GM21390 (cell line): ENCODE data around the gene FAM118B.
A peak's percentile ranks its signal among the peaks of the same experiment; 100 is the strongest.

Source experiments
- ATAC-seq: cut with Tn5 transposase; IDR thresholded peaks from one replicate; pipeline ENCODE4 v1.9.1; 2021; ENCODE audit not compliant: unreplicated experiment

FAM118B gene

DNA sequence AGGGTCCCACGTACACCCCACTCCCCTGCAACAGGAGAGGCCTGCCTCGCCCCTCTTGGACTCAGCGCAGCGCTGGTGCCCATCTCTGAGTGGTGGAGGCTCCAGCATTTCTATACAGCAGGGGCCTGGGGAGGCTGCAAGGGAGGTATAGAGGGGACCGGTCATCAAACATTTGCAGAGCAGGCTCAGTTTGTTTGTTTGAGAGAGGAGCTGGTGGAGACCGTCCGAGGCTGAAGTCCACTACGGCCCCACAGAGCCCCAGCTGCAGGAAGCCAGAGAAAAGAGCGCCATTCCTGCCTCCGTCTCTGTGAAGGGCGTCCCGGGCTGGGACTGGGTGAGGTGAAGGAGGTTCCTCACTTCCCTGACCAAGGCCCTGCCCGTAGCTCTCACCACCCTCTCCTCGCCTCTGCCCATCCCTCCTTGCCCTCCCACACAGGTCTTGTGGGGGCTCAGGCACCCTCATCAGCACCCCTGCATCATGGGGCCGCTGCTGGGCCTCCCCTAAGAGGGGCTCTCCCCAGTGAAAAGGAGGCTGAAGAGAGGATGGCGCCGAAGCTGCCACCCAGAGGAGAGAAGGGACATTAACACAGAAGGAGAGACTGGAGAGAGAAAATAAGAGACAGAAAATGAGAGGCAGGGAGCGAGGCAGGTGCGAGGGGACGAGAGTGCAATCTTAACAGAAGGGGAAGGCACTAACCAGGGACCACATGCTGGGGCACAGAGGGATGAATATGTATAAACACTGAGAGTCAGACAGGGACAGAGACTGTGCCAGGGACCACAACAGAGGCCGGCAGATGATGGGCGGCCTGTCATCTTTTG, 24.7 kb upstream of the FAM118B start:
- ATAC-seq = no peak

DNA sequence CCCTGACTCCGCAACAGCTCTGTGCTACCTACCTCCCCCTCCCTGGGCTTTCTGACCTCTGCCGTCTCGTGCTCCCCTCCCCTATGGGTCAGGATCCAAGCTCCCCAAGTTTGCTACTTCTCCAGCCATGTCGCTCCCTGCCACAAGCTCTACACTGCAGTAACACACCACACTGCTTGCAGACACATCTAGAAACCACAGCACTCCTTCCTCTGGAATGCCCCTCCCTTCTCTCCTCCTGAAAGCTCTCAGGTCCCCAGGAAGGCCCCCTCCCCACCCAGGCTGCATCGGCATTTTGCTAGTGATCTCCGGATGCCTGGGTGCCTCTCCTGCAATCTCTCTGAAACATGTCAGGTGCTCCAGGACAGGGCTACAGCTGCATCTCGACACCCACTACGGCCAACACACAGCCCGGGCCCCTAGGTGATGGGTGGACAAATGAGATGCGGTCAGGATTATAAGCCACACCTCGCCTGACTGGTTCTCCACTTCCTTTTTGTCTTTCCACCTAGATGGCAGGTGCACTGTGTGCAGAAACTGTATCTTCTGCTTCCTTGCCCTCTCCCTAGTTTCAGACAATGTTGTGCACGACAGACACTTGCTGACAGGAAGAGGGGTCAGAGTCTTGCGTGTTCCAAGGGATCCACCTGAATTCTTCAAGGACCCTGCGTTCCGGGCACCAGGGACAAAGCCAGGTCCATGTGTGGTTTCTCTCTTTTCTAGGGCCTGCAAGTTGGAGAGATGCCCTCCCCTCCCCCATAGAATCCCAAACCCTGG, 23.1 kb upstream of the FAM118B start:
- peak; percentile 84 for ATAC-seq

DNA sequence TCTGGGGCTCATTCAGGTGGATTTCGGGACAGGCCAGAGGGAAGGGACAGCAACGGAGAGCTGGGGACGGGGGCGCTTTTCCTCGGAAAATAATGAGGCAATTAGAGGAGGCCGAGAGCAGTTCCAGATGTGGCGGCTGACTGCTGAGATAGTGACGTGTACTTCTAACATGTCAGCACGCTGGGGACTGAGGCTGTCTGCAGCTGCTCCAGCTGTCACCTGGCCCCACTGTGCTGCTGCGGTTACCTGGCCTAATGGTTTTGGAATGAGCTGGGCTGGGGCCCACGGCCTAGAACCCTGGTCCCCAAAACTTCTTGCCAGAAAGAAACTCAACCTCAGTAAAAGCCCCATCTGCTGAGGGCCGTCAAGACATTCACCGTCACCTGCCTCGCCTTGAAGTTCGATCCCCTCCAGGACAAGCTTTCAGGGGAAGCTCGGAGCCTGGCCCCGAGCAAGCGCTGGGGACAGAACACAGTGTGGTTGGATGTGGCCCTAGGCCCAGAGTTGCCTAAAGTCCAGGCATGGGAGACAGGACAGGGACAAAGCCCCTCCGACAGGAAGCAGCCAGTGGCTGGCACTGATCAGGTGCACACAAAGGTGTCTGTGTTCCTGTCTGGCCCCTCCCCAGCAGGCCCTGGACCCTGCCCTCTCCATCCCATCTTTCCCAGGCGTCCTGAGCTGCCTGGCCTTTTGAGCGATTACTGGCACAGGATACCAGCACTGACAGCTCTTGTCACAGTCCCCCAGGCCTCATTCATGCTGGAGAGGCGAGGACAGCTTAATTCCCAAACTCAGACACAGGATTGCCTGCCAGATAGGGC, 22.3 kb upstream of the FAM118B start:
- ATAC-seq = no peak

DNA sequence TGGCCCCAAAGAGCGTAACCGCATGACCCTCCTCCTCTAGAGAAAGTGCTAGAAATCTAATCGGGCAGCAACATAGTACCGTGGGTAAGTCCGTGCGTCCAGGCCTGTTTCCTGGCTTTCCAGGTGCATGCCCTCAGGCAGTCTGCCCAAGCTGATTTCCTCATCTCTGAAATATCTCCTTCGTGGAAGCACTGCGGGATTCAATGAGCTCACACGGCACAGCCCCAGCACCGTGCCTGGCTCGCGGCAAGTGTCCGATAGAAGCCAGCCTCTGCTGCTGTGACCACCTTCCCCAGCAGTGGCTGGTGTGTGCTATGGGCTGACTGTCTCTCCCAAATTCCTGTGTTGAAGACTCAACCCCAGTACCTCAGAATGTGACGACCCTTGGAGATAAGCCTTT, 20.8 kb upstream of the FAM118B start:
- ATAC-seq = no peak

DNA sequence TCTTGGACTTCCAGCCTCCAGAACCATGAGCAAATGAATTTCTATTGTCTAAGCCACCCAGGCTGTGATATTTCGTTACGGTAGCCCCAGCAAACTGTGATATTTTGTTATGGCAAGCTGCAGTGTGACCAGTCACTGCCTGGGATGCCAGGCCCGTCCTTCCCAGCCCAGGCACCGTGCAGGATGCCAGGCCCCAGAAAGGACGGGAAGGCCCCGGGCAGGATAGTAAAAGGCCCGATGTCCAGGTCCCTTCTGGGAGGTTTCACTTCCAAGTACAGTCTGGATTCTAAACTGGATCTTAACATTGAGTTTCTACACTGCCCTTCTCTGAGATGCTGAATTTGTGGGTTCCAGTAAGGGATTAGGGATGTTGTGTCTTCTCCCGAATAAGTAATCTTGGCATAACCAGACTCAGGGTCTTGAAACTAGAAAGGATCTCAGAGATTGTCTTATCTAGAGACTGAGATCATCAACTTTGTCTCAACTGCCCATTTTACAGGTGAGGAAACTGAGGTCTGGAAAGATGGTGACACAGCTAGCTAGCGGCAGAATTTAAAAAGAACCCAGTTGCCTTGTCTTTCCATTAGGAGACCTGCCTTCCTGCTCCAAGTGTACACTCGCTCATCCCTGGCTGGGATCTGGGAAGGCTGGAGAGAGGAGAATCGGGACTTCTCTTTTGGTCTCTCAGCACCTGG, 20.1 kb upstream of the FAM118B start:
- ATAC-seq = no peak

DNA sequence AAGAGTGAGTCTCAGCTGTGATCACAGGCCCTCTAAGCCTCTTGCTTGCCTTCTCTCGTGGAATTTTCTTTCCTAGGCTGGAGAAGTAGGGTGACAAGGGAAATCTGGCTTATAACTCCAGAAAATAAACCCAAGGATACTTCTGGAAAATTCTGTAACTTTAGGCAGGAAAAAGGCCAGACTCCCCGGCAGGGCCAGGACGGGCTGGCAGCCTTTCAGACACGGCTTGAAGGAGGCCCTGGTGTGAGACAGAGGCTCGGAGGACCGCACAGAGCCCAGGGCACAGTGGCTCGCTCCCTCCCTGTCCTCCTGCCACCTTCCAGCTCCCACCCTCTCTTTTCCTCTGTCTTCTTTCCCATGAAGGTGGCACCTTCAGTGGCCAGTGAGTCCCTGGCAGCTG, 19.2 kb upstream of the FAM118B start:
- no peak for ATAC-seq

DNA sequence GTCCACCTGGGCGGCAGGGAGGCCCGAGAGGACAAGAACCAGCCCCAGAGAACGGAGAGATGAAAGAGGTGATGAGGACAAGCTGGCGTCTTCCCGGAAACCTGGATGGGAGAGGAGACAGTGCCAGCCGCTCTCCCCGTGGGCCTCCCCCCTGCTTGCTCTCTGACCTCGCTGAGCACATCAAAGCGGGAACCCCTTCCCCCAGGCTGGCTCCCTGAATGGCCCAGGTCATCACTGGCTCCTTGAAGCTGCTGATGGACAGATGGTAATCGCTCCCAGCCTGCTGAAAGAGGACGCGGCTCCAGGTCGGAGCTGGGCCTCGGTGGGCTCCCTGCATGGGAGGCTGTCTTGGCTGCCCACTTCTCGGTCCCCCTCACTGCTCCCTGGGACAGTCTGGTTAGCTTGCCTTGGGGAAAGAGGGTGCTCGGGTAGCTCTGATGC, 18.5 kb upstream of the FAM118B start:
- ATAC-seq = no peak

DNA sequence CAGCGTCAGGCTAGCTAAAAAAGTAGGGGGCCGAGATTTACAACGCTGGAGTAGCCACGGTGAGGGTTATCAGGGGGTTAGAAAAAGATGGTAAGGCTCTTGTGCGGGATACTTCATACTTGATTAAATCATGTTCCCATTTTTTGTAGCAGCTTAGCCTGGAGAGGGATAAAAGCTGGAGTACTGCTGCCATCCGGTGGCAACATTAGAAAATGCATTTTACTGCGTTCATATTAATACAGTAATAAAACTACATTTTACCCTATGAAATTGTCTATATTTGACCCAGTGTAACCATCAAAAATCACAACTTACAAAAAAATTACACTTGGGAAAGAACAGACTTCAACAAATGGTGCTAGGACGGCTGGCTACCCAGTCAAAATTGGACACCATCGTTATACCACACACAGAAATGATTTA, 17.4 kb upstream of the FAM118B start:
- ATAC-seq = no peak

DNA sequence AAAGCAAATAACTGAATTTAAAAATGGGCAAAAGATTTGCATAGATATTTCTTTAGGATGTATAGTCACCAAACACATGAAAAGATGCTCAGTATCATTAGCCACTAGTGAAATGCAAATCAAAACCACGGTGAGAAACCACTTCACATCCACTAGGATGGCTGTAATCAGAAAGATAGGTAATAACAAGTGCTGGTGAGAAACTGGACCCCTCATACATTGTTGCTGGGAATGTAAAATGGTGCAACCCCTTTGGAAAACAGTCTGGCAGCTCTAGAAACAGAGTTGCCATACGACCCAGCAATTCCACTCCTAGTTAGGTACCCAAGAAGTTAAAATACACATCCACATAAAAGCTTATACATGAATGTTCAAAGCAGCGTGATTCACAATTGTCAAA, 16.5 kb upstream of the FAM118B start:
- ATAC-seq = no peak

DNA sequence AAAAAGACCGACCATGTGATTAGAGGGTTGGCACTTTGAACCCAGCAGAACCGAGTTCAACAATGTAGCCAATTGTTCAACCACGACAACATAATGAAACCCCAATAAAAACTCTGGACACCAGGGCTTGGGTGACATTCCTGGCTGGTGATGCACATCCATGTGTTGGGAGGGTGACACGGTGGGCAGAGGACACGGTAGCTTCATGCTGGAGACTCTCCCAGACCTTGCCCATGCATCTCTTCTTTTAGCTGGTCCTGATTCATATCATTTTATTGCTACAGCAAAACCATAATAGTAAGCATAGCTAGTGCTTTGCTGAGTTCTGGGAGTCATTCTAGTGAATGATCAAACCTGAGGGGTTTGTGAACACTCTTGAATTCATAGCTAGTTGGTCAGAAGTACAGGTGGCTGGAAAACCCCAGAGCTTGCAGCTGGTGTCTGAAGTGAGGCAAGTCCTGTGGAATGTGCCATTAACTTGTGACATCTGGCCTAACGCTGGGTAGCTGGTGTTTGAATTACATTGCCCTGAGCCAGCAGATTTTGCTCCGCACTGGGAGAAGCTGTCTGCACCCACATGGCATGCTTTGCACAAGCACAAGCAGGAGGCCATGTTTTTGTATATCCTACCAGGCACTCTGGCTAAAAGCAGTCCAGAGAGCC, 14.2 kb upstream of the FAM118B start:
- ATAC-seq = no peak

DNA sequence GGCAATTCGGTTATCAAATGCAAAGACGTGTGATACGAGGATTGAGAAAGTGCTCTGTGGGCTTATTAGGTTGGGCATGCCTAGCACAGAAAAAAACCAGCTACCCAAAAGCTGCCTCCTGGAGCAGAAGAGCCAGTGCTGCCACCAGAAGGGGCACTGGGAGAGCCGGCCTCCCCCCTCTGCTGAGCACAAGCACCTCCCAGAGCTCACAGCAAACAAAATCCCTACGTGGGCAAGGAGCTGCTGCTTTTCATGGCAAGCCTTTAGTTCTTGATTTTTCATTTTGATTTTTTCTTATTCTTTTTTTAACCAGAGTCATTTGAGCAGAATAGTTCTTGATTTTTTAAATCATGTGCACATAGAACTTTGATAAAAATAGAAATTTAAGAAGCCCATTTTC, 12.9 kb upstream of the FAM118B start:
- no peak for ATAC-seq

DNA sequence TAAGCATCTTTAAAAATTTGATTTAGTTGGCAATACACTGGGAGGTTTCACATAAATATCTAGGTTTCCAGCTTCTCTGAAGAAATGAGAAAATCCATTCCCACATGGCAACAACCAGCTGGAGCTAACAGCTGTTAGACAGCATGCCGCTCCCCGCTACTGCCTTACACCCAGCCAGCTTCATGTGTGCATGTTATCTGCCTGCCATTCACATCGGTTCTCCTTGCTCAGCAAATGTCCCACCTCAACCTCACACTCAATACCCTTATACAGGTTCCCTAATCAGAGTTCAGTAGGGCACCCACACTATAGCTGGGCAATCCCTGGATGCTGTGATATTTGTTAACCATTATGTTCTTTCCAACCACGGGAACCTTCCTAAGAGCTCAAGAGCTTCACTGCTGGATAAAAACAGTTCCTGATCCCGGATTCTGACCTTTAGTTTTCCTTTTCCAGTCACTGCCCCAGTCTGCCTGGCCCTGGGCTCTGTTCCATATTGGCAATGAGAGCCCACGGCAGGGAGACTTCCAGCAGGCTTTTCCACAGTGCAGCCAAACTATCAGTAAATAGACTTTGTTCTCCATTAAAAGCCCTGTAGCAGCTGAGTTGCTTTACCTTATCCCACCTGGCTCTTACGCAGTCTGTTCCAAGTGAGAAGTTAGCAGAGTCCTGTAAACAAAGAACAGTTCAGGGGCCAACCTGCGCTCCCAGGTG, 8.8 kb upstream of the FAM118B start:
- no peak for ATAC-seq

DNA sequence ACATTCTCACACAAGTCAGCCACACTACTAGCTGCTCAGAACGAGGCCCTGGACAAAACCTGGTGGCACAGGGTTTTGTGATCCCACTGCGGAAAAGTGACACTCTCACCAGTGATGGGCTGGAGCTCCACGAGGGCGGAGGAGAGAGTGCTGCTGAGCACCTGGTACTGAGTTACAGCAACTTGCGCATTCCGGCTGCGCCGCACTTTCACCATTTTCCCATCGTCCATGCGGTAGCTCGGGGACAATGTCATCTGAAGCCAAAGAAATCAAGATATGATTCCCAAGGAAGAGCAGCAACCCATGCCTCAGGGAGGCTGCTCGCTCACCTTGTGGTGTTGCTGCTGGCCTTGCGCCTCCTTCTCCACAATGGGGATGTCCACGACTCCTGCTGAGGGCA, 6.2 kb upstream of the FAM118B start:
- ATAC-seq = no peak

DNA sequence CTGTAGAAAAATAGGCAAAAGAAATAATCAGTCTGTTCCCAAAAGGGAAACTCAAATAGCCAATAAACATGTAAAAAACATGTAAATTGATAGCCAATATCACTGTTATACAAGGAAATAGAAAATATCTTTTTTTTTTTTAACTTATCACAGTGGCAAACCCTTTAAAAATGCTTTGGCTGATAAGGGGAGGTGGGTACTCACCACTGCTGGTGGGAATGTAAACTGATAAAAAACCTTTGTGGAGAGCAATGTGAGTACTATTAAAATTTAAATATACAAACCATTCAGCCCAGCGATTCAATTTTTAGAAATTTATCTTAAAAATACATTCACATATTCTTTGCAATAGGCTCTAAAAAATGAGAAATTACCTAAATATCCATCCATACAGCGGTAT, 3.7 kb upstream of the FAM118B start:
- ATAC-seq = no peak

DNA sequence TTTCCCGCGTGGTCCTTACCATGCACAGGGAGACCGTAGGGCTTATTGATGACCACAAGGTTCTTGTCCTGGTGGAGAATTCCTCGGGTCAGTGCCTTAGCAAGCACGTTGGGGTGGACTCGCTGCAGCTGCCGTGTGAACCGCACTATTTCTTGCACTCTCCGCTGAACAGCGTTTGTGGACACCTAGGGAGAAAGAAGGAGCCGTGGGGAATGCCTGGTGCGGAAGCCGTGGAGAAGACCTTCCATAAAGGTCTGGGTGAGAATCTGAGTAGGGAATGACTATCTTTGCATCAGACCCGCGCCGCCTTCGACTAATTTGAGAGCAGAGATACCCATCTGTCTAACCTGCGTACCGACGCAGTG, 729 bp upstream of the FAM118B start:
- ATAC-seq = no peak

DNA sequence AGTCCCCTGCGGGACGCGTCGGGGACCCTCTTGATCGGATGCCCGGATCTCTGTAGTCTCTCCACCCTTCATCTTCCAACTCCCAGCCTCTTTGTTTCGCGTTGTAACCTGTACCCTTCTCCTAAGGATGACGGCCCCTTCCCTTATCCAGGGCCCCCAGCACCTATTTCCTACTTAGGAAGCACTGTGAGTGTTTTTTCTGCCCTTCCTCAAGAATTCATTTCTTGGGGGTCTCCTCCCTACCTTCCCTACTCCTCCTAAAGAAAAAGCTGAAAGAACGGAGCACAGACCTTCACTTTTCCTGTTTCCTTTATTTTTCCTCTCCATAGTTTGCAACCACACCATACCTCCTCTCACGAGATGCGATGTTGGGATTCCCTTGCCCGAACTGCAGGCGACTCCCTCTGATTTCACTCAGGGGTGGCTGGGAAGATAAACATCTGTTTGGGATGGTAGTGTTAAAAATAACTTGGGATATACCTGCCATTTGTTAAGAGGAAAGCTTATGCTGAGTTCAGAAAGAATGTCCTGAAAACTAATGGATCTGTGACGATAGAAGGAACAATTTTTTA, 593 bp downstream of the FAM118B start:
- ATAC-seq = no peak

DNA sequence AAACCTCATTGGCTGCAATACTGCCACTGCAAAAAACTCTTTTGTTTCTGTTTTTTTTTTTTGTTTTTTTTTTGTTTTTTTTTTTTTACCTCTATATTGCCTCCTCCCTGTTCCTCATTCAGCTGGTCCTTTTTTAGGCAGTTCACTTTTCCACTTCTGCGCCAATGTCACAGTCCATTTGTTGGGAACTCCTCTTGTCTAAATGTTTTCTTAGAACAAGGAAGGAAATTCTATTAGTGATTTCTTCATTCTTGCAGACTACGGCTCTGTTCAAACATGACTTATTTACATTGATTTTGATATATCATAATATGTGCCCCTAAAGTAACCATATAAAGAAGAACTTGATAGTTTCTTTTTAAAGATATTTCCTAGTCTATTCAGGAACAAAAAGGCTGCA, 2.9 kb downstream of the FAM118B start:
- no peak for ATAC-seq

DNA sequence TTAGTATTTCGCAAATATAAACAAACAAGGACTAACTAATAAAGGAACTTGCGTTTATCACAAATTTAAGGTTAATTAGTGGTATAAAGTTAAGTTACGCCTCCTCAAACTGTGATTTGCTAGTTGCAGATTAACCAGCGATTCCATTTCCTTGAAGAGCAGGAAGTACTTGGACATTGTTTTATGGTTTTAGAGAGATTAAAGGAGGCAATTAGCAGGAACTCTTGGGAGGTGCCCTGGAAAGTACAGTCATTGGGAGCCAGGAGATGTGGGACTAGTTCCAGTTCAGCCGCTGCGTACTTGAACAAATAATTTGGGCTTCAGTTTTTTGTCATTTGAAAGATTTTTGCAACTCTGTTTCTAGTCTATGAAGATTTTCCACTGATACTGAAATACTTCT, 3.3 kb downstream of the FAM118B start:
- ATAC-seq = no peak

DNA sequence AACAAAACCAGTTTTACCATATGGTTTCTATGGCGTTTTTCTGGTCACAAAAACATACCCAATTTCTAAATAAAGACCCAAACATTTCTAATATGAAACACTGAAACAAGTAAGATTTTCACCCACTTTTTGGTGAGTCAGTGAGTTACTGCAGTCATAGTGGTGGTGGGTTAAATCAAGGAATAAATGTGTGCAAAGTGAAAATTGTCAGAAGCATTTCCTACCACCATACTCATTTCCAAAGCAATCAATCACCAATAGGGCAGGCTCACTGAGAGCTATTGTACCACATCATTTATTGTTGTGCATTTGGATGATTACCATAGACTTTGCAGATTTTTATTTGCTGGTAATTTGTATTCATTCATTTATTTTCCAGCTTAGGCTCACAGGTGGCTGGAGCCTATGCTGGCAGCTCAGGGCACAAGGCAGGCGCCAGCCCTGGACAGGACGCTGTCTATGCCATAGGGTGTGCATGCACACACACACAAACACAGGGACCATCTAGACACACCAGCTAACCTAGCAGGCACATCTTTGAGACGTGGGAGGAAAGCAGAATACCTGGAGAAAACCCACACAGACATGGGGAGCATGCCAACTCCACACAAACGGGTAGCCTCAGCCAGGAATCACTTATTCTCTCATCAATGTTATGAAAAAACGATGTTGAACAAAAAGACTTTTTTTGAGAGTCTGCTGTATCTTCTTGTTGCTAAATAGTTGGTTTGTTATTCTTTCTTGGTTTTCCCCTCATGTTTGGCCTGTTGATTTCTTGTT, 5.1 kb downstream of the FAM118B start:
- ATAC-seq = no peak
